Activated naive CD4-positive, alpha-beta T cell treated with anti-CD3 and anti-CD28 coated beads for 36 hours (primary cell): ENCODE results near the gene SLC24A4. TPM values are rescaled to one million over a fixed set of nuclear protein-coding genes. Genes with fewer than 3 reads are reported as not detected.

Source experiments
- CTCF ChIA-PET: fragments of 350-600 bp; sonication (Branson Sonifier 250); formaldehyde crosslinking; loops from one replicate; lab custom pipeline; 2021; ENCODE audit warnings: antibody characterized with exemption; lab: Charles Lee
- DNase-seq: peaks from one replicate; pipeline ENCODE4 v3.0.0-alpha.2; 2020
- H3K27ac Mint-ChIP-seq: one replicate; pipeline ENCODE4 v1.8.0; 2021; ENCODE audit warnings: mild to moderate bottlenecking, mixed read lengths
- H3K27me3 Mint-ChIP-seq: one replicate; pipeline ENCODE4 v1.8.0; 2021; ENCODE audit warnings: low read depth, mixed read lengths
- H3K36me3 Mint-ChIP-seq: one replicate; pipeline ENCODE4 v1.8.0; 2021; ENCODE audit warnings: low read depth, mixed read lengths
- H3K4me1 Mint-ChIP-seq: one replicate; pipeline ENCODE4 v1.8.0; 2021; ENCODE audit warnings: low read depth, mixed read lengths
- H3K4me3 Mint-ChIP-seq: one replicate; pipeline ENCODE4 v1.8.0; 2021; ENCODE audit warnings: mild to moderate bottlenecking, moderate library complexity, mixed read lengths
- H3K9me3 Mint-ChIP-seq: one replicate; pipeline ENCODE4 v1.8.0; 2021; ENCODE audit warnings: mixed read lengths
- intact Hi-C: fragments of 100-400 bp; cut with micrococcal nuclease; formaldehyde crosslinking; loops from one replicate; pipeline ENCODE4 v1.15.1; 2023
- total RNA-seq, 2 experiments: library from RNA; stranded (reverse); gene quantifications; one replicate each; pipeline ENCODE4 v1.2.3, GENCODE V29; 2021

Gene SLC24A4
- total RNA-seq, 2 experiments from 2014 or later: not detected

DNA sequence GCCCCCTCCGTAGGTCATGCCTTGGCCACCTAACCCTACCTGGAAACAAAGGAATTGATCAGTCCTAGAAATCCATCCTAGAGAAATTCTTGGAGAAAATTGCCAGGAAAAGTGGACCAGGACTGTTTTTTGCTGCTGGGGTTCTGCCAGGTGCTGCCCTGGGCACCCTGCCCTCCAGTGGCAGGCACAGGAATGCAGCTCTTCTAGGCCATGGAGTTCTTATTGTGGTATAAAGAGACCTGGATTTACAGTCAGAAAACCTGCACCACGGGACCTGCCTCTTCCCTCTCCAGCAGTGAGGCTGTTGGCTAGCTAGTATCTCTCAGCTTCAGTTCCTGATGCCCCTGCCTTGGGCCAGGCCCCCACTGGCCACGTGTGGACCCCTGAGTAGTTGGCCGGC, 59.7 kb downstream of the SLC24A4 start:
- CTCF ChIA-PET: no interaction called here
- no peak overlapping the region for H3K4me3 Mint-ChIP-seq
- no peaks in the 10 kb centered on the region for H3K36me3 Mint-ChIP-seq
- H3K9me3 Mint-ChIP-seq: no peaks in the 10 kb centered on the region
- DNase-seq: no peak
- H3K27me3 Mint-ChIP-seq: no peaks in the 10 kb centered on the region
- no peaks in the 10 kb centered on the region for H3K4me1 Mint-ChIP-seq
- intact Hi-C loops: no loop called here
- H3K27ac Mint-ChIP-seq: no peak overlapping the region

DNA sequence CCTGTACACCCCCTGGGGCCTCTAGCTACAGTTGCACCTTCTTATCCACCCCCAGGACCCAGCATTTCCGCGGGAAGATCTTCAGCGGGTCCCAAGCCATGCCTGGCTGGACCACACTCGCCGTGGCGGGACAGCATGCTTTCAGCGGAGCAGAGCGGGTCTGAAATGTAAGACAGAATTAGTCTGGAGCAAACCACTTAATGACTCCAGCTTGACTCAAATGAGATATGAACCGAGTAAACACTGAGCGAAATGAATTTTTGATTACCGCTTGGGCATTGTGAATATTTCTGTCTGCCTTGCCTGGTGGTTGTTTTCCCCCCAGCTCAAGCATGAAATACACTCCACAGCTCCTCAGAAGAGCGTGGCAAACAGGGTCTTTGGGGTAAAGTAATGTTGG, 60.8 kb downstream of the SLC24A4 start:
- no peak overlapping the region for H3K4me3 Mint-ChIP-seq
- intact Hi-C loops: no loop called here
- H3K27me3 Mint-ChIP-seq: no peaks in the 10 kb centered on the region
- no peak overlapping the region for H3K27ac Mint-ChIP-seq
- CTCF ChIA-PET: no interaction called here
- H3K36me3 Mint-ChIP-seq: no peaks in the 10 kb centered on the region
- H3K4me1 Mint-ChIP-seq: no peaks in the 10 kb centered on the region
- H3K9me3 Mint-ChIP-seq: no peaks in the 10 kb centered on the region
- no peak for DNase-seq

DNA sequence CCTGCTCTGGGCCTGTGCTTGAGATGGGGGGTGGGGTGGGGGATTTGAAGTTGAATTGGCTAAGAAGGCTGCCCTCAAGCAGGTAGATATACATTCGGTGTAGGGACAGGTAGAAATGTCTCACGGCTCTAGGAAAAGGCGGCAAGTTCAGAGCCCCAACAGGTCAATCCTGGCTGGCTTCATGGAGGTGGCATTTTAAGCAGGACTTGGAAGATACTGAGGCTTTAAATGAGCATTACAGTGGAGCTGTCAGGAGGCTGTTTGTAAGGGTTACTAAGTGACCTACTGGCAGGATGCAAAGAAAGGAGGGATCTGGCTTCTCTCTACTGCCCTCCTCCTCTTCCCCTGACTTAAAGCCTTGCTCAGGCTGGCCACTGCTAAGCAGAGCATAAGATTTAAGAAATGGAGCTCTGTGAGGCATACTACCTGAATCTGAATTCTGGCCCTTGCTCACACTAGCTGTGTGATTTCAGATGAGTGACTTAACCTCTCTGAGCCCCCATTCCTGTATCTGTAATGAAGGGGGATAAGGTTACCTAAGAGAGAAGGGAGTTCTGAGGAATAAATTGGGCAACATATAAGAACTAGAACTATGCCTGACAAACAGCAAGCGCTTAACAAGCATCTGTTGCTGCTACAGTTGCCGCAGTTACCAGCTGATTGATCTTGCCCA, 61.6 kb downstream of the SLC24A4 start:
- Mint-ChIP-seq H3K27ac (no peak overlapping the region), H3K27me3 (no peaks in the 10 kb centered on the region), H3K36me3 (no peaks in the 10 kb centered on the region), H3K4me3 (no peak overlapping the region), H3K4me1 (no peaks in the 10 kb centered on the region), H3K9me3 (no peaks in the 10 kb centered on the region)
- CTCF ChIA-PET: no interaction called here
- intact Hi-C loops: no loop called here
- no peak for DNase-seq

- intact Hi-C loops: no loop called here
- Mint-ChIP-seq H3K4me3 (no peak overlapping the region), H3K9me3 (no peaks in the 10 kb centered on the region), H3K36me3 (no peaks in the 10 kb centered on the region), H3K27ac (no peak overlapping the region), H3K4me1 (no peaks in the 10 kb centered on the region), H3K27me3 (no peaks in the 10 kb centered on the region)
- CTCF ChIA-PET: no interaction called here
- DNase-seq: no peak
Measured at GRCh38 chr14:92385561-92385960, 62.6 kb downstream of the SLC24A4 start.

- H3K36me3 Mint-ChIP-seq: no peaks in the 10 kb centered on the region
- CTCF ChIA-PET: no interaction called here
- no peak for DNase-seq
- no peaks in the 10 kb centered on the region for H3K9me3 Mint-ChIP-seq
- intact Hi-C loops: no loop called here
- no peaks in the 10 kb centered on the region for H3K27me3 Mint-ChIP-seq
- no peak overlapping the region for H3K27ac Mint-ChIP-seq
- no peak overlapping the region for H3K4me3 Mint-ChIP-seq
- no peaks in the 10 kb centered on the region for H3K4me1 Mint-ChIP-seq
Measured at GRCh38 chr14:92386165-92386564, 63.2 kb downstream of the SLC24A4 start.

- H3K36me3 Mint-ChIP-seq: no peaks in the 10 kb centered on the region
- H3K4me1 Mint-ChIP-seq: no peaks in the 10 kb centered on the region
- H3K27me3 Mint-ChIP-seq: no peaks in the 10 kb centered on the region
- intact Hi-C loops: no loop called here
- DNase-seq: no peak
- no peak overlapping the region for H3K4me3 Mint-ChIP-seq
- H3K9me3 Mint-ChIP-seq: no peaks in the 10 kb centered on the region
- CTCF ChIA-PET: no interaction called here
- no peak overlapping the region for H3K27ac Mint-ChIP-seq
Measured at GRCh38 chr14:92386637-92387036, 63.7 kb downstream of the SLC24A4 start.

- CTCF ChIA-PET: no interaction called here
- Mint-ChIP-seq H3K36me3 (no peaks in the 10 kb centered on the region), H3K4me3 (no peak overlapping the region), H3K27me3 (no peaks in the 10 kb centered on the region), H3K9me3 (no peaks in the 10 kb centered on the region), H3K4me1 (no peaks in the 10 kb centered on the region), H3K27ac (no peak overlapping the region)
- no peak for DNase-seq
- intact Hi-C loops: no loop called here
Measured at GRCh38 chr14:92387578-92387977, 64.6 kb downstream of the SLC24A4 start.

DNA sequence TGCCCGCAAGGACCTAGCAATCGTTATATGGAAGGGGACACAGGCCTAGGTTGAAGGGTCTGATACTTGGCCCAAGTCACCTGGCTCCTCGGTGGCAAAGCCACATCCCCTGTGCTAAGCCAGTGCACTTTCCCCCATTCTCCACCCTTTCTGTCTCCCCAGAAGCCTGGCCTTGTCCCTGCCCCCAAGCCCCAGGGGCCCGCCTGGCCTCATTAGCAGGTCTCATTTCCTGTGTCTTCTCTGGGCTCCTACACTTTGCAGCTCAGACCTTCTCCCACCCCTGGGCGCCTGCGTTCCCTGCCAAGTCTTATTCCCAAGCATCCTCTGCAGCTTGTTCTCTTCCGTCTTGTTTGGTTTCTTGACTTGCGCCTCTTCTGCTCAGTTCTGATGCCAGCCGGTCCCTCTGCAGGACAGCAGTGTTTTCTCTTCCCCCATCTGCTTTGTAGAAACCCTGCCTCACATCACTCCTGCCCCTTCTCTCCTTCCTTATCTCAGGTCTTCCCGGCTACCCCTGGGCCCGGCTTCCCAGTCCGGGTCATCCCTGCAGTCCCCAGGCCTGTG, 66.7 kb downstream of the SLC24A4 start:
- H3K36me3 Mint-ChIP-seq: no peaks in the 10 kb centered on the region
- H3K9me3 Mint-ChIP-seq: no peaks in the 10 kb centered on the region
- H3K27me3 Mint-ChIP-seq: no peaks in the 10 kb centered on the region
- intact Hi-C loops: no loop called here
- H3K27ac Mint-ChIP-seq: no peak overlapping the region
- CTCF ChIA-PET: interaction anchor here (0.6 kb wide), 1 partner anchor 20 kb away, joined by 5 read pairs; no protein-coding TSS in a partner anchor
- no peaks in the 10 kb centered on the region for H3K4me1 Mint-ChIP-seq
- H3K4me3 Mint-ChIP-seq: no peak overlapping the region
- DNase-seq: no peak

GRCh38 chr14:92391726-92392125, 68.8 kb downstream of the SLC24A4 start:
- Mint-ChIP-seq H3K4me3 (no peak overlapping the region), H3K4me1 (no peaks in the 10 kb centered on the region), H3K9me3 (no peaks in the 10 kb centered on the region), H3K36me3 (no peaks in the 10 kb centered on the region), H3K27me3 (peaks cover 2% of the 10 kb centered on the region), H3K27ac (no peak overlapping the region)
- DNase-seq: no peak
- CTCF ChIA-PET: no interaction called here
- intact Hi-C loops: no loop called here

- Mint-ChIP-seq H3K27ac (no peak overlapping the region), H3K4me1 (no peaks in the 10 kb centered on the region), H3K36me3 (no peaks in the 10 kb centered on the region), H3K27me3 (peaks cover 2% of the 10 kb centered on the region), H3K4me3 (no peak overlapping the region), H3K9me3 (no peaks in the 10 kb centered on the region)
- DNase-seq: no peak
- CTCF ChIA-PET: no interaction called here
- intact Hi-C loops: no loop called here
Measured at GRCh38 chr14:92392711-92393110, 69.7 kb downstream of the SLC24A4 start.

- intact Hi-C loops: no loop called here
- DNase-seq: no peak
- Mint-ChIP-seq H3K27ac (no peak overlapping the region), H3K36me3 (no peaks in the 10 kb centered on the region), H3K27me3 (peaks cover 2% of the 10 kb centered on the region), H3K4me1 (peaks cover 3% of the 10 kb centered on the region), H3K4me3 (no peak overlapping the region), H3K9me3 (peaks cover 2% of the 10 kb centered on the region)
- CTCF ChIA-PET: no interaction called here
Measured at GRCh38 chr14:92397150-92397952, 74.4 kb downstream of the SLC24A4 start.

- H3K27me3 Mint-ChIP-seq: peaks cover 2% of the 10 kb centered on the region
- no peak overlapping the region for H3K27ac Mint-ChIP-seq
- intact Hi-C loops: no loop called here
- no peak overlapping the region for H3K4me3 Mint-ChIP-seq
- CTCF ChIA-PET: no interaction called here
- peaks cover 3% of the 10 kb centered on the region for H3K4me1 Mint-ChIP-seq
- H3K36me3 Mint-ChIP-seq: no peaks in the 10 kb centered on the region
- no peak for DNase-seq
- H3K9me3 Mint-ChIP-seq: peaks cover 4% of the 10 kb centered on the region
Measured at GRCh38 chr14:92397953-92398564, 75.1 kb downstream of the SLC24A4 start.
